Measurements from ENCODE around the gene ZDHHC9.

Gene ZDHHC9

DNA sequence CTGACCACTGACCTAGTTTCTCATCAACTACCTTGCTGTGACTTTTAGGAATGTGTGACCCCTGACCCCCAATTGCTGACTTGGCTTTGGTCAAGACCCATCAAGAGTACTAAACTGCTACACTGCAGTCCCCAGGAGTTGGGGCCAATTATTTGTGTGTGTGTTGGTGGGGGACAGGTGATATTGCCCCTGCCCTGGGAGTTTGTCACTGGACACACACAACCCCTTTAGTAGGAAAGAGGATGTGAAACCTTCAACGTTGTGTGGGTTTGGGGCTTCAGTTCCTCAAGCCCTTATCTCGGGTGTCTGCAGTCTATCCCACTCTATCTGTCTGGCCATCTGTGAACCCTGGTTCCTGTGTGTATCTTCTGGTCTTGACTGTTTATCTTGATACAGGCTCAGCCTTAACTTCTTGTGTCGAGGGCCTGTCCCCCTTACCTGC, 57.5 kb downstream of the ZDHHC9 start:
- no peak for DNase-seq (ENCODE audit: low read depth)

DNA sequence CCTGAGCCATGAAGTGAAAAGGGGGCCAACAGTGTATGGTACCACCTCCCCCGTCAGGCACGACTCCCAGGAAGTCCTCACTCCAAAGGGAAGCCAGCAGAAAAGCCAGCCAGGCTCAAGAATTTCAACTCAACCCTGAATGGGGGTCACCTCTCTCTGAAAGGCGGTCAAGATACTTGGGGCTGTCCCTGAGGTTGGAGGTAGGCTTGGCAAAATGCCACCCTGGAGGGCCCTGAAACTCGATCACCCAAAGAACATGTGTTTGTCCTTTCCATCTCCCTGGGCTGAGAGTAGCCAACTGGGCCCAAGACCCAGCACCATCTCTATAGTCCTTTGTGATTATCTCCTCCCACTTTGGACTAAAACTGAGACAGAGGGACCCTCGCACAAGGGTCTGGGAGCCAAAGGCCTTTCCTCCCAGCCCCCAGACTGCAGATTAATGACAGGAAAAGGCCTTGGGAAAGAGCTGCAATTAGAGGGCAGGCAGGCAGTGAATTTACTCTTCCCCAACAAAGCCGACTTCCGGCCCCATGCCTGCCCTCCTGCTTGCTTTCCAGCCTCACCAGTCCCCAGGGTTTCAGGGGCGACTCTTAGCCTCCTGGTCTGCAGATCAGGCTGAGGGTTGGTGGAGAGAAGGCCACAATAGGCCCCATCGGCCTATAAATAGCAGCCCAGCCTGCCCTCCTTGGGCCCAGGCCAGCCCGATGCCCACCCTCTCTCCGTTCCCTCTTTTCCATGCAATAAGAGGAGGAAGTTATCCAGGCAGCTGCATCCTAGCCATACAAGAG, 58.3 kb downstream of the ZDHHC9 start:
- no peak for DNase-seq (ENCODE audit: low read depth)

DNA sequence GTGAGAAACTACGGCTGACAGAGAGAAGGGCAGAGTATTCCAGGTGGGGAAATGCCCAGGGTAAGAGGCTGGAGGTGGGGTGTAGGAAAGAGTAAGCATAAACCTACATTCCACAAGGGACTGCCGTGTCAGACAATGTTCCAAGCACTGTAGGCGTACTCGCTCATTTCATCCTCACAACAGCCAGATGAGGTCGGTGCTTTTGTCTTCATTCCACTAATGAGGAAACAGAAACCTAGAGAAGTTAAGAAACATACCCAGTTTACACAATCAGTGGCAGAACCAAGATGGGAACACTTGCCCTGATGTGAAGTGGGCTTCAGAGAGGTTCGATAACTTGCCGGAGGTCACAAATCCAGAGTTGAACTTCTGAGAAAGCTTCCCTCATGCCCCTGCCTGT, 59.3 kb downstream of the ZDHHC9 start:
- DNase-seq (ENCODE audit: low read depth) = no peak

DNA sequence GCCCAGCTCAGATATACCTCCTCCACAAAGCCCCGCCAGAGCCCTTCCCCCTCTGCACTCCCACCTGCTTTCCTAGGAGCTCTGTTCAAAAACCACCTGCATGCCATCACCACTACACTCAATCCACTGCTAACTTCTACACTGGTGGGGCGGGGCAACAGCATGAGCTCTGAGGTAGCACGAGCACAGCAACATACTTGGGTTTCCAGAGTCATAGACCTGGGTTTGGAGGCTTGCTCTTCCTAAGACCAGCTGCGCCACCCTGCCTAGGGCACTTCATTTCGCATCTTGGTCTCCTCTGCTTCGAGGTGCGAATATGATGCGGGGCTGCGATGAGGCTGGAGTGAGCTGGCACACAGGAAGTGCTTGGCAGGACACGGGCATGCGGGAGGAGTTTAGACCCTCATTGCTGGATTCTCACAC, 60.4 kb downstream of the ZDHHC9 start:
- DNase-seq (ENCODE audit: low read depth) = no peak

DNA sequence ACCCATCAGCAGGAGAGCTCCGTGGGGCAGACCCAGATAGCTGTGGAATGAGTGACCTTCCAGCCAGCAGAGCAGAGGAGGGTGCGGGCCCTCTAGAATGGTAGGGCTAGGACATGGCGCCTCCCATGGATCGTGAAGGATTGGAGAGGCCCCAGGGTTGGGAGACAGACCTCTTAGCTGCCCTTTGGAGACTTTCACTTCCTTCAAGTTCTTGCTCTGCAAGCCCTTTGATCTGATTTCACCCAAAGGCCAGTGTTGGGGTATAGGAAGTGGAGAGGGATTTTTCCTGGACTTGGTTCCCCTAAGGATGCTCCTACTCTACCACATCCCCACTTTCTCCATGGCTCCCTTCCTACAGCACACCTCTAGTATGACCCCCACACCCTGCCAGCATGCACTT, 61.0 kb downstream of the ZDHHC9 start:
- no peak for DNase-seq (ENCODE audit: low read depth)

DNA sequence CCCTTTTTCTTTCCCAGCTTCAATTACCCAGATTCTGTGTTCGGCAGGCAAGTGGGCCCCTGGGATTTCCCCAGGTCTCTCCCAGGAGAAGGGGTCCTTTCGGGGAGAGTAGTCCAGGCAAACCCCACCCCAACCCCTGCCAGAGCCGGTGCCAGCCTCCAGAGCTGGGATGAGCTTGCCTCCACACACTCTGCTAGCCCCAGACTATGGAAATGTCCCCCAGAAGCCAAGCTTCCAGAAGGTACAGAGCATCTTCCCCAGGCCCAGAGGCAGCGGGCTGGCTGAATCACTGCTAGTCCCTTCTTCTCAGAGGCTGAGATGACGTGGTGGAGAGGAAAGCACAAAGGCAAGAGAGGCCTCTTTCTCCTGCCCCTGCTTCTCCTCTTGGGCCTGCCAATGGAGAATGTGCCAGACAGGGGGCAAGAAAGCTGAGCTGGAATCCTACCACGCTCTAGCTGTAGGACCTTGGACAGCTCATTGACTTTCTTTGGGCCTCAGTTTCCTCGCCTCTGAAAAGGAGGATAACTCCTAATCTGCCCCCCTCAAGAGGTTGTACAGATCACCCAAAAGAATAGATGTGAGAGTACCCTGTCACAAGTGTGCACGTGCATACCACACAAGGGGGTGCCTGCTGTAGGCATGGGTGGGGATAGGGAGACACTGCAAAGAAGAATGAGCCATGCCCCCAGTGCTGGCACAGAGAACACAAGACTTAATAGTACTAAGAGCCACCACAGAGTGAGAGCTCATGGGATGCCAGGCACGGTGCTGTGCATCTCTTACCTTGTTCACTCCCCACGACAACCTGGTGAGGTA, 61.8 kb downstream of the ZDHHC9 start:
- DNase-seq (ENCODE audit: low read depth) = no peak

DNA sequence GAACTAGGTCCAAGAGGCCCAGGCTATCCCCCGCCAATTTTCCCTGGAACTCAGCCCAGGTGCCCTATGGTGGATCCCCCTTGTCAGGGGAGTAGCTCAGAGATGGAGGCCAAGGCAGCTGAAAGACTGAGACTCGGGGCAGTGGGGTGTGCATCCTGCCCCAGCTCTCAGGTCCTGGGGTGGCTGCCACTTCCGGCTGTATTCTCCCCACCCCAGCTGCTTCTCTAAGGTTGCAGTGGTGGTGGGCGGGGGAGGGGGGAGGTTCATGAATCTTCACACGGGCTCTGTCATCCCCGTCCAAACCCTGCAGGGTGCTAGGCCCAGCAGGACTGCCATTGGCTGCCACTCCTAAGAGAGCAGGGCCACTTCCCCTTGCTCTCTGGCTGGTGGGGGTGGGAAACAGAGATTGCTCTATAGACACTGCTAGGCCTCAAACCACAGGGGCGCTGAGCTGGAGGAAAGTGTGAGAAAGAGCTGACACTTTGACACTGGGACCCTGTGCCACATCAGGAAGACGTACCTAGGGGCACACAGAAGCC, 62.5 kb downstream of the ZDHHC9 start:
- peak; percentile 55 for DNase-seq (ENCODE audit: low read depth)

DNA sequence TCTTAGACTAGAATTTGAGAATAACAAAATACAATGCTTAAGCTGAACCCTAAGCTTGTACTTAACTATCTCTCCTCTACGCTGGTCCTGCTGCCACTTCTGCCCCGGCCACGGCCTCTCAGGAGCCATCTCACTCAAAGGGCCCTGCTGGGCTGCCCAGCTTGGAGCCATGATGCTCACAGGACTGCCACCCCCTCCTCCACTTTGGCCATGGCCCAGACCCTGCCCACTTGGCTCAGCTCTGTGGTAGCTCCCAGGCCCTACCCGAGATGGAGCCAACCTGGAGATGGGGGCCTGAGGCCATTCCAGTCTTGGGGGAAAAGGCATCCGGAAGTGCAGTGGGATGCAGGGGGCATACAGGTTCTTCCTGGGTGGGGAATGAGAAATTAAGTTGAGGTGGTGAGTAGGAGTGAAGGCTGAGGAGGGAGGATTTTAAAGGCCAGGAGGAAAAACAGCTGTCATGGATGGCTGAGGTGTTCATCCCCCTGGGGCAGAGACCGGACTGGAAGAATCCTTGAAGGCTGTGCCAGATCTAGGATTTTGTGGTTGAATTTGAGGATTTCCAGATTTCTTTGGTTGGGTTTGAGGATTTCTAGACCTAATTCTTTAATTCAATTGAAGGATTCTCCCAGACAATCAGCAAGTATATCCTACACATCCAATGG, 63.1 kb downstream of the ZDHHC9 start:
- DNase-seq (ENCODE audit: low read depth) = no peak

DNA sequence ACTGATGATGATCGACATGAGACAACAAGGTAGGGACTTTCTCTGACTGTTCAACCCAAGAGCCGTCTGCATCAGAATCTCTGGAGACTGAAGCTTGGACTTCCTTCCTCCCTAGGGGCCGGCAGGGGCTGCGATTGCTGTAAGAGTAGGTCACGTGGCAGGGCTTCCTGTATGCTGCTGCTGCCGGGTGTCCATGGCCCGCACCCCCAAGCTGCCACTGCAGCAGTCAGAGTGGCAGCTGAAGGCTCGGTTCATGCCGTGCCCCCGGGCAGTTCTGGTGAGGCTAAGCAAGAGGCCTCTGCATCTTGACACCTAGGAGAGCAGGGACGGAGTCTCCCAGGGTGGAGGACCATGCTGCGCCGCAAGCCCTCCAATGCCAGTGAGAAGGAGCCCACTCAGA, 63.9 kb downstream of the ZDHHC9 start, which contains the start of gene SASH3:
Gene SASH3 (plus strand): TSS at position 203 of the 400 bp plus-strand sequence. CDS start 149 bp downstream, at position 352.
- no peak for DNase-seq (ENCODE audit: low read depth)

DNA sequence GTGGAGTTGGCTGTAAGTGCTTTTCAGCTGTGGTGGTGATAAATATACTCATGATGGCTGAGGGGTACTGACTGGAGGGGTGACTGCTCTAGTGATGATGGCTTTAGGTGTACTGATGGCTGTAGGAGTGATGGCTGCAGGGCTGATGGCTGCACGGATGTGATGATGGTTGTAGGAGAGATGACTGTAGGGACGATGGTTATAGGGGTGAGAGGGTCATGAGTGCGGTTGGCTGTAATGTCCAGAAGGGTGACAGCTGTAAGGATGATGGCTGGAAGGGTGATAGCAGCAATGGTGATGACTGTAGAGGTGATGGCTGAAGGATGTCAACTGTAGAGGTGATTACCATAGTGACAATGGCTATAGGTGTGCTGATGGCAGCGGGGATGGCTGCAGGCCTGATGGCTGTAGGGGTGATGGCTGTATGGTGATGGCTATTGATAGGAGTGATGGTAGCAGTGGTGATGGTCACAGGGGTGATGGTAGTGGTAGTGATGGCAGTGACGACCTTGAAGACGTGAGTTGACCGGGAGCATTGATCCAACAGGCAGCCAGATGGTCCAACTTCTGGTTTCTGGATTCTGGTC, 64.5 kb downstream of the ZDHHC9 start:
- no peak for DNase-seq (ENCODE audit: low read depth)

DNA sequence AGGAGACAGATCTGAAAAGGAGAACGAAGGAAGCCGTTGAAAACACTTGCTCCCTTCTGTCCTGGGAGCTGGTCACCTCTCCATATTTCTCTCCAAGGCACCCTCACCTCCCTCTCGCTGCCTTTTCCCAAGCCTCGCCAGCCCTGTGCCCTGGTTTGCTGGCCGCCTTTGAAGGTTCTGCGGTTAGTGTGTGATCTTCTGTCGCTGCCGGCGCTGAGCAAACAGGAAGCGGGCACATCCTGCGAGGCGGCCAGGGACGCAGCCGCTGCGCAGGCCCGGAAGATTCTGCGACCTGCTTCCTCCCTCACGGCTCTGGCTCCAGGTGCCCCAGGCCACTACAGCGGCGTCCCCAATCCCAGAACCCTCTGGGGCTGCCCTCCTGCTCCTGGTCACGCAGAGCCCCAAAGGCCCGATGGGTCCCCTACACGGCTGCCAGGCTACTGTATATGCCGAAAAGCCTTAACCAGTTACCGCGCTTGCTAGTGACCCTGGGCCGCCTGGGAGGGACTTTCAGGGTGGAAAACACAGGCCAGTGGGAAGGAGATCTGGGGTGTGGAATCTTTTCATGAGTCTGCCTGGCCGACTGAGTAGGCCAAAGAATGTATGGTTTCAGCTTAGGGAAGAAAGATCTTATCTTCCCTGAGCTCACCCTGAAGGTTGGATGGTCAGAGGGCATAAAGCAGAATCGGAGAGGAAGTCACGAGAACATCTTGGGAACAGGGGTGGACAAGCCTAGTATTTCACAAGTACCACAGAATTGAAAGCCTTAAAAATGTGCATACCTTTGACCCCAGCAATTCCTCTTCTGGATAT, 66.3 kb downstream of the ZDHHC9 start:
- no peak for DNase-seq (ENCODE audit: low read depth)

DNA sequence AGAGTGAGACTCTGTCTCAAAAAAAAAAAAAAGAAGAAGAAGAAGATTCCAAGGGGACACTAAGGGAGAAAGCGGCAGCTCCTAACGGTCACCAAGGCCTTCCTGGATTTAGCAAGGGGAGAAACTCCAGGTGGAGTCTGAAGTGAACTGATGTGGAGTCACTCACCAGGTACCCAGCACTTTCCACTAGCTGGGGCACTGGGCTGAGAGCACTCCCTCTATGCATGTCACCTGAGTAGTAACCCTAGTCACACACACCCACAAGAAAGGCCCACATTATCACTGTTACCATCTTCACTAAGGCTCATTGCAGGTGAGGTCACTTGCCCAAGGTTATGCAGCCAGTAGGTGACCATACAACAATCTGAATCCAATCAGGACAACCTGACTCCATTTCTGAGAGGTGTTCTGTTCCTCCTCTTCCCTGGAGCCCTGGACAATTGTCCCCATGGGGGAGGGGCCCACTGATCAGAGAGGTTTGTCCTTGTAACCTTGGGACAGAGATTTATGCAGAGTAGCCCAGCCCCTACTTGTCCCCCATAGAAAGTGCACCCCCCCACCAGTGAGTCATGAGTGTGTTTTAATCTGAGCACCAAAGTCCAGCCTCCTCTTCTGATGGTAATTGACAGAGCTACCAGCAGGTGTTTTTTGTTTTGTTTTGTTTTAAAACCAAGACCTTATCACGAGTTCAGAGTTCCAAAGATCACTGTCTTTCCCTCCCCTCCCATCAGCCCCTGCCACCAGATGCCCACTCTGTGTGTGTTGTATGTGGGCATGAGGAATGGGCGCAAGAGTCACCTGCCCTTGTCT, 69.8 kb downstream of the ZDHHC9 start:
- no peak for DNase-seq (ENCODE audit: low read depth)

DNA sequence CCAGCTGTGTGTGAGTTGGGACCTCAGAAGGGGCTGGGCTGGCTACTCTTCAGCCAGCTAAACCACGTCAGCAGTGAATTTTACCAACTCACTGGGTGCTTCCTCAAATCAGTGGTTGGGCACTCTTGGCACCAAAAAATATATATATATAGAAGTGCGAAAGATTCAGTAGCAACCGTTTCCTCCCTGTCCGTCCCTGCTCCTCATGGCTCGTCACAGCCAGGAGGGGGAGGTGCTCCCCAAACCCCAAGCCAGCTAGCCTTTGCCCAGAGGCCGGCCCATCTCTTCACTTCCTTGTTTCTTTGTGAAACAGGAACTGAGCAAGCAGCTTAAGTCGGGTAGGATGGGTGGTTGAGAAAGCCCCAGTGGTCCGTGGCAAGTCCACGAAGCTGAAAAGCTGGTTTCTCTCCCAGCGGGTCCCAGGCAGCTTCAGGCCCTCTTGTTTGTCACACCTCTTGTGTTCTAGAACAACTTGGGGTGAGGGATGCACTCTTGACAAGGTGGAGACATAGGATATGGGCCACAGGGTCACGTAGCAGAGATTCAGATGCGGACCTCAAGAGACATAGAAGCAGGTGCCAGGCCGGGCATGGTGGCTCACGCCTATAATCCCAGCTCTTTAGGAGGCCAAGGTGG, 70.8 kb downstream of the ZDHHC9 start:
- no peak for DNase-seq (ENCODE audit: low read depth)

DNA sequence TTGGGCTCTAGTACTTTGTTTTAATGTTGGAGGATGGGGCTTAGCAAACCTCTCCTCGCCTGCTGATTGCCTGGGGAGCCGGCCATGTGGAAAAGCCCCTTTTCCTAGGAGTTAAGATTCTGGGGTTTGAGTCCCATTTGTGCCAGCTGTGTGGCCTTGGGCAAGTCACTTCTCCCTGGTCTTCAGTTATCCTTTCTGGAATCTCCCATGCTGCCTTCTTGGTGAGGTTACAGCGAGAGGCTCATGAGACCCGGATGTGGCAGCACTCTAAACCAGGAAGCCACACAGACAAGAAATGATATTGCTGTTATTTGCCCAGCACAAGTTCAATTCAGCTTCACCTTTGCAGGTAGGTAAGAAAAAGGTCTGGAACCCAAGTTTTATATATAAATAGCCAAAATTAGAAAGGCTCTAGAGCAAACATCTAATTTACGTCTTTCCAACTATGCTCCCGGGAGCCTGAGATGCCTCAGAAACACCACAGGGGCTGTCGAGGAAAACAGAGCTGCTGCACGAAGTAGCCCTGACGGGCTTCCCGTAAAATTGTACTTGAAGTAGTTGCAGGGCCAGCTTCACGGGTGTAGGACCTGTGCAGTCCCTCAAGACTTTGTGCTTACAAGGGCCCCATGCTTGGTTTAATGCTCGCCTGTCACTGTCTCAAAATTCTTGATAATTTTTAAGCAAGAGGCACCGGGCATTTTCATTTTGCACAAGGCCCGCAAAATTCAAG, 72.3 kb downstream of the ZDHHC9 start:
- DNase-seq (ENCODE audit: low read depth) = no peak

DNA sequence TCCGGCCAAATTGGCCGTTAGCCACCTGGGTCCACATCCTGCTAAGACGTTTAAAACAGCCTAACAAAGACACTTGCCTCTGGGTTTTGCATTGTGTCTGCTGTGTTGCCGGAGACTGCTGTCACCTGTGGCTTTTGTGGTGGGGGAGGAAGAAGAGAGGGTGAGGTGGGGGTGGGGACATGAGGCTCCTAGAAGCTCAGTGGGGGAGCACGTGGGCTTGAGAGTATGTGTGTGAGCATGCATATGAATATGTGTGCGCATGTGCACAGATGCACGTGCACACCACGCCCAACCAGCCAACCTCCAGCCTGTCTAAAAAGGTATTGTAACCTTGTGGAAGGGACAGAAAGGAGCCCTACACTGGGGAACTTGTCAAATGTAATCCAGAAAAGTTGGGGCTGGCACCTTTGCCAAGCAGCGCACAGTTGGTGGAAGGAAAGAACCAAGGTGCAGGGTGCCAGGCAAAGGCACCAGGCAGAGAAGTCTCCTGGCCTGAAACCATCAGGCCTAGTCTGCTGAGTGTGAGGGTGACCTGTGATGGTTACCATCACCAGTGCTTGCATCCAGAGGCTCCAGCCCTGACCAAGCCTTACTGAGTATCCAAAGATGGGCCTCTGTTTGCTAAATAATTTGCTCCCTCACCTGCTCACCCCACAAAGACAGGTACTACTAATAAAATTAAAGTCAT, 74.1 kb downstream of the ZDHHC9 start:
- DNase-seq (ENCODE audit: low read depth) = no peak

DNA sequence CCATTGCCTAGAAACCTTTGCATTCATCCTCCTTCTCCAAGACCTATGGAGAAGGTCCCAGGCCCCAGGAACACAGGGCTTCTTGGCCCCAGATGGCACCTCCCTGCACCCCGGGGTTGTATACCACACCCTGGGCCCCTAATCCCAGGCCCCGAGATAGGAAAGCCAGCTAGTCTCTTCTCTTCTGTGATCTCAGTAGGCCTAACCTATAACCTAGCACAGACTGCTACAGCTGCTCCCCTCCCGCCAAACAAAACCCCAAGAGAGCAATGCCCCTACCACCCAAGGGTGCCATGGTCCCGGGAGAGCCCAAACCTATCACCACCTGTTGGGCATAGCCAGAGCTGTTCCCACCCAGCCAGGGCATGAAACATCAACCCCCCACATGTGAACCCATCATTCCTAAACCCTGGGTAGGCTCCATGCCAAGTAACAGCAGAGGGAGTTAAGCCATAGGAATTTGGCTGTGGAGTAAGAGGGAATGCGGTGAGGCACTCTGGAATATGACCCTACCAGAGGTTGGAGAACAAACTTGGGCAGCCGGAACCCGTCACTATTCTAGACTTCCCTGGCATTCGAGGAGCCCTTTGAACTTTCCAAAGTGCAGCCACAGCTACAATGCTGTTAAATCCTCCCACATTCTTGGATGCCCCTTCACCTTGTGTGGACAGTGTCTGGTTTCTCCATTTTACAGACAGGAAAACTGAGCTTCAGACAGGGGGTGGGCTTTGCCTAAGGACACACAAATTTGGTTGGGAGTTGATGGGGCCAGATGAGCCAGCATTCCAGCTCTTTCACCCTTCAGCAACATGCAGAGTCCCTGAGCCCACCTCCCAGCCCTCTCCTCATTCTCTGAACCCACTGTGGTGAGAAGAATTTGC, 74.9 kb downstream of the ZDHHC9 start:
- DNase-seq (ENCODE audit: low read depth) = no peak

DNA sequence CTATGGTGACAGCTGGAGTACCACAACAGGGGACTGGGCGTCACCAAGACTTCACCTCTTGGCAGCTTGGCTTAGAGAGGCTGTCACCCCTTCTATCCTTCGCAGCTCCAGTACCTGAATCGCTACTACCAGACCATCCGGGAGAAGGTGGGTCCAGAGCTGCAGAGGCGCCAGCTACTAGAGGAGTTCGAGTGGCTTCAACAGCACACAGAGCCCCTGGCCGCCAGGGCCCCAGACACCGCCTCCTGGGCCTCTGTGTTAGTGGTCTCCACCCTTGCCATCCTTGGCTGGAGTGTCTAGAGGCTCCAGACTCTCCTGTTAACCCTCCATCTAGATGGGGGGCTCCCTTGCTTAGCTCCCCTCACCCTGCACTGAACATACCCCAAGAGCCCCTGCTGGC, 75.5 kb downstream of the ZDHHC9 start:
- no peak for DNase-seq (ENCODE audit: low read depth)

Measured in stimulated activated CD8-positive, alpha-beta memory T cell treated with anti-CD3 and anti-CD28 coated beads, Interleukin-7, amount 100 ng/mL, for 24 hours (primary cell).